Activated T-helper 1 cell treated with anti-CD3 and anti-CD28 coated beads, Interleukin-12 subunit alpha, Interleukin-12 subunit beta, Interleukin-2, Interleukin-4 antibody, amounts not matched to agents 30 ng/mL and 10 ng/mL and 1 ng/mL, durations not matched to agents 14 hours and 24 hours and 36 hours (primary cell): Measurements from ENCODE around the gene NXPE4. TPM values are rescaled to one million over a fixed set of nuclear protein-coding genes. Genes with fewer than 3 reads are reported as not detected.
"Not testable (repeated sequence)": the region's sequence is repeated elsewhere in the genome, so short reads cannot be mapped to it uniquely, and the experiment has no call there.

Experiments
- DNase-seq: peaks from one replicate; pipeline ENCODE4 v3.0.0; 2021; ENCODE audit warnings: low spot score
- H3K27ac Mint-ChIP-seq: one replicate; pipeline ENCODE4 v1.8.0; 2021; ENCODE audit warnings: mild to moderate bottlenecking, mixed read lengths
- H3K27me3 Mint-ChIP-seq: one replicate; pipeline ENCODE4 v1.8.0; 2022; ENCODE audit warnings: mild to moderate bottlenecking, moderate library complexity, mixed read lengths; ENCODE audit not compliant: insufficient read depth
- H3K36me3 Mint-ChIP-seq: one replicate; pipeline ENCODE4 v1.8.0; 2021; ENCODE audit warnings: low read depth, mixed read lengths
- H3K4me1 Mint-ChIP-seq: one replicate; pipeline ENCODE4 v1.8.0; 2021; ENCODE audit warnings: low read depth, mixed read lengths
- H3K4me3 Mint-ChIP-seq: one replicate; pipeline ENCODE4 v1.8.0; 2021; ENCODE audit warnings: mild to moderate bottlenecking, moderate library complexity, mixed read lengths
- H3K9me3 Mint-ChIP-seq: one replicate; pipeline ENCODE4 v1.8.0; 2021; ENCODE audit warnings: mixed read lengths
- intact Hi-C: fragments of 100-400 bp; cut with micrococcal nuclease; formaldehyde crosslinking; loops from one replicate; pipeline ENCODE4 v1.15.1; 2024
- total RNA-seq: library from RNA; stranded (reverse); gene quantifications from 2 replicates; pipeline ENCODE4 v1.2.3, GENCODE V29; 2022

The NXPE4 gene
- total RNA-seq, 1 donor from 2014 or later = not detected

DNA sequence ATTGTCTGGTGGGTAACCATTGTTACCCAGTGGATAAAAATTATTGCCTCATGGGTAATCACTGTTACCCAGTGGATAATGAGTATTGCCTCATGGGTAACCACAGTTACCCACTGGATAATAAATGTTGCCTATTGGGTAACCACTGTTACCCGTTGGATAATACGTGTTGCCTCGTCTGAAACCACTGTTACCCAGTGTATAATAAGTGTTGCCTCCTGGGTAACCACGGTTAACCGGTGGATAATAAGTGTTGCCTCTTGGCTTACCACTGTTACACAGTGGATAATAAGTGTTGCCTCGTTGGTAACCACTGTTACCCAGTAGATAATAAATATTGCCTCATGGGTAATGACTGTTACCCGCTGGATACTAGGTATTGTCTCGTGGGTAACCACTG lies 20.9 kb upstream of the NXPE4 start:
- DNase-seq = no peak
- no peaks in the 10 kb centered on the region for H3K4me1 Mint-ChIP-seq
- peaks cover 40% of the 10 kb centered on the region for H3K9me3 Mint-ChIP-seq
- H3K36me3 Mint-ChIP-seq = no peaks in the 10 kb centered on the region
- H3K27ac Mint-ChIP-seq = no peak overlapping the region
- H3K4me3 Mint-ChIP-seq = no peak overlapping the region
- intact Hi-C loops = no loop called here
- H3K27me3 Mint-ChIP-seq = no peaks in the 10 kb centered on the region

DNA sequence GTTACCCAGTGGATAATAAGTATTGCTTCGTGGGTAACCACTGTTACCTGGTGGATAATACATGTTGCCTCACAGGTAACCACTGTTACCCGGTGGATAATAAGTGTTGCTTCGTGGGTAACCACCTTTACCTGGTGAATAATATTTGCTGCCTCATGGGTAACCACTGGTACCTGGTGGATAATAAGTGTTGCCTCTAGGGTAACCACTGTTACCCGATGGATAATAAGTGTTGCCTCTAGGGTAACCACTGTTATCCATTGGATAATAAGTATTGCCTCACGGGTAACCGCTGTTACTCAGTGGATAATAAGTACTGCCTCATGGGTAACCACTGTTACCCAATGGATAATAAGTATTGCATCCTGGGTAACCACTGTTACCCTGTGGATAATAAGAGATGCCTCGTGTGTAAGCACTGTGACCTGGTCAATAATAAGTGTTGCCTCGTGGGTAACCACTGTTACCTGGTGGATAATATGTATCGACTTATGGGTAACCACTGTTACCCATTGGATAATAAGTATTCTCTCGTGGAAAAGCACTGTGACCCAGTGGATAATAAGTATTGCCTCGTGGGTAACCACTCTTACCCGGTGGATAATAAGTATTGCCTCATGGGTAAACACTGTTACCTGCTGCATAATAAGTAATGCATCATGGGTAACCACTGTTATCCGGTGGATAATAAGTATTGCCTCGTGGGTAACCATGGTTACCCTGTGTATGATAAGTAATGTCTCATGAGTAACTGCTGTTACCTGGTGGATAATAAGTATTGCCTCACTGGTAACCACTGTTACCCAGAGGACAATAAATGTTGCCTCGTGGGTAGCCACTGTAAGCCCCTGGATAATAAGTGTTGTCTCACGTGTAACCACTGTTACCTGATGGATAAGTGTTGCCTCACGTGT lies 20.1 kb upstream of the NXPE4 start:
- no peak overlapping the region for H3K27ac Mint-ChIP-seq

GRCh38 chr11:114614127-114614720 lies 18.6 kb upstream of the NXPE4 start:
- no peak overlapping the region for H3K4me3 Mint-ChIP-seq
- intact Hi-C loops = no loop called here

More for the DNA sequence above, 20.1 kb upstream of the NXPE4 start:
- H3K36me3 Mint-ChIP-seq = no peaks in the 10 kb centered on the region
- H3K9me3 Mint-ChIP-seq = peaks cover 43% of the 10 kb centered on the region
- no peak overlapping the region for H3K4me3 Mint-ChIP-seq
- DNase-seq = no peak
- intact Hi-C loops = no loop called here
- H3K4me1 Mint-ChIP-seq = no peaks in the 10 kb centered on the region
- H3K27me3 Mint-ChIP-seq = no peaks in the 10 kb centered on the region

DNA sequence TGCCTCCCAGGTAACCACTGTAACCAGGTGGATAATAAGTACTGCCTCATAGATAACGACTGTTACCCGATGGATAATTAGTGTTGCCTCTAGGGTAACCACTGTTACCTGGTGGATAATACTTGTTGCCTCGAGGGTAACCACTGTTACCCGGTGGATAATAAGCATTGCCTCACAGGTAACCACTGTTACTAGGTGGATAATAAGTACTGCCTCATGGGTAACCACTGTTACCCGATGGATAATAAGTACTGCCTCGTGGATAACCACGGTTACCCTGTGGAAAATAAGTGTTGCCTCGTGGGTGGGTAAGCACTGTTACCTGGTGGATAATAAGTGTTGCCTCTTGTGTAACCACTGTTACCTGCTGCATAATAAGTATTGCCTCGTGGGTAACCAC lies 17.5 kb upstream of the NXPE4 start:
- H3K27ac Mint-ChIP-seq, H3K4me1 Mint-ChIP-seq, H3K36me3 Mint-ChIP-seq, H3K4me3 Mint-ChIP-seq, H3K27me3 Mint-ChIP-seq, intact Hi-C loops, DNase-seq: not testable (repeated sequence)
- peaks cover 27% of the 10 kb centered on the region for H3K9me3 Mint-ChIP-seq

More at GRCh38 chr11:114614127-114614720, 18.6 kb upstream of the NXPE4 start:
- no peak for DNase-seq
- H3K4me1 Mint-ChIP-seq = no peaks in the 10 kb centered on the region
- H3K27ac Mint-ChIP-seq = no peak overlapping the region
- H3K9me3 Mint-ChIP-seq = peaks cover 32% of the 10 kb centered on the region
- H3K36me3 Mint-ChIP-seq = no peaks in the 10 kb centered on the region
- H3K27me3 Mint-ChIP-seq = no peaks in the 10 kb centered on the region

DNA sequence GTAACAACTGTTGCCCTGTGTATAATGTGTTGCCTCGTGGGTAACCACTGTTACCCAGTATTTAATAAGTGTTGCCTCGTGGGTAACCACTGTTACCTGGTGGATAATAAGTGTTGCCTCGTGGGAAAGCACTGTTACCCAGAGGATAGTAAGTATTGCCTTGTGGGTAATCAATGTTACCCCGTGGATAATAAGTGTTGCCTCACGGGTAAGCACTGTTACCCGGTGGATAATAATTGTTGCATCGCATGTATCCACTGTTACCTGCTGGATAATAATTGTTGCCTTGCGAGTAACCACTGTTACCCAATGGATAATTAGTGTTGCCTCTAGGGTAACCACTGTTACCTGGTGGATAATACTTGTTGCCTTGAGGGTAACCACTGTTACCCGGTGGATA lies 17.1 kb upstream of the NXPE4 start:
- H3K27ac Mint-ChIP-seq = no peak overlapping the region
- intact Hi-C loops = no loop called here
- H3K9me3 Mint-ChIP-seq = peaks cover 31% of the 10 kb centered on the region
- H3K4me1 Mint-ChIP-seq = no peaks in the 10 kb centered on the region
- no peaks in the 10 kb centered on the region for H3K36me3 Mint-ChIP-seq
- H3K27me3 Mint-ChIP-seq = no peaks in the 10 kb centered on the region
- no peak for DNase-seq
- no peak overlapping the region for H3K4me3 Mint-ChIP-seq

- intact Hi-C loops = not testable (repeated sequence)
Observed at GRCh38 chr11:114612199-114612598, 16.6 kb upstream of the NXPE4 start.

GRCh38 chr11:114610984-114611944 lies 15.7 kb upstream of the NXPE4 start:
- Mint-ChIP-seq H3K36me3 (no peaks in the 10 kb centered on the region), H3K9me3 (peaks cover 38% of the 10 kb centered on the region), H3K4me3 (no peak overlapping the region), H3K27ac (no peak overlapping the region), H3K27me3 (no peaks in the 10 kb centered on the region), H3K4me1 (no peaks in the 10 kb centered on the region)
- no peak for DNase-seq
- intact Hi-C loops = no loop called here

More at GRCh38 chr11:114612199-114612598, 16.6 kb upstream of the NXPE4 start:
- peaks cover 36% of the 10 kb centered on the region for H3K9me3 Mint-ChIP-seq
- not testable (repeated sequence) for DNase-seq, H3K27ac Mint-ChIP-seq, H3K4me3 Mint-ChIP-seq, H3K36me3 Mint-ChIP-seq, H3K4me1 Mint-ChIP-seq, H3K27me3 Mint-ChIP-seq

GRCh38 chr11:114610550-114610949 lies 15.0 kb upstream of the NXPE4 start:
- intact Hi-C loops = no loop called here
- Mint-ChIP-seq H3K36me3 (no peaks in the 10 kb centered on the region), H3K27me3 (no peaks in the 10 kb centered on the region), H3K4me1 (no peaks in the 10 kb centered on the region), H3K27ac (no peak overlapping the region), H3K9me3 (peaks cover 33% of the 10 kb centered on the region), H3K4me3 (no peak overlapping the region)
- no peak for DNase-seq

DNA sequence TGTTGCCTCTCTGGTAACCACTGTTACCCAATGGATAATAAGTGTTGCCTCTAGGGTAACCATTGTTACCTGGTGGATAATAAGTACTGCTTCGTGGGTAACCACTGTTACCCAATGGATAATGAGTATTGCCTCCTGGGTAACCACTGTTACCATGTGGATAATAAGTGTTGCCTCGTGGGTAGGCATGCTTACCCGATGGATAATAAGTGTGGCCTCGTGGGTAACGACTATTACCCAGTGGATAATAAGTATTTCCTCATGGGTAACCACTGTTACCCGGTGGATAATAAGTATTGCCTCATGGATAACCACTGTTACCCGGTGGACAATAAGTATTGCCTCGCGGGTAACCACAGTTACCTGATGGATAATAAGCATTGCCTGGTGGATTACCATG lies 13.8 kb upstream of the NXPE4 start:
- no peaks in the 10 kb centered on the region for H3K4me1 Mint-ChIP-seq

DNA sequence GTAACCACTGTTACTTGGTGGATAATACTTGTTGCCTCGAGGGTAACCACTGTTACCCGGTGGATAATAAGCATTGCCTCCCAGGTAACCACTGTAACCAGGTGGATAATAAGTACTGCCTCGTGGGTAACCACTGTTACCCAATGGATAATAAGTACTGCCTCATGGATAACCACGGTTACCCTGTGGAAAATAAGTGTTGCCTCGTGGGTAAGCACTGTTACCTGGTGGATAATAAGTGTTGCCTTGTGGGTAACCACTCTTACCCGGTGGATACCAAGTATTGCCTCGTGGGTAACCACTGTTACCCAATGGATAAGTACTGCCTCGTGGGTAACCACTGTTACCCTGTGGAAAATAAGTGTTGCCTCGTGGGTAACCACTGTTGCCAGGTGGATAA lies 13.0 kb upstream of the NXPE4 start:
- not testable (repeated sequence) for DNase-seq, H3K27ac Mint-ChIP-seq, H3K4me1 Mint-ChIP-seq, H3K4me3 Mint-ChIP-seq, H3K36me3 Mint-ChIP-seq, H3K27me3 Mint-ChIP-seq
- peaks cover 27% of the 10 kb centered on the region for H3K9me3 Mint-ChIP-seq
- intact Hi-C loops = loop anchor here (10.0 kb wide), 1 partner anchor 264 kb away; no protein-coding TSS in a partner anchor

More for the DNA sequence above, 13.8 kb upstream of the NXPE4 start:
- no peak for DNase-seq
- Mint-ChIP-seq H3K27ac (no peak overlapping the region), H3K4me3 (no peak overlapping the region), H3K27me3 (no peaks in the 10 kb centered on the region), H3K9me3 (peaks cover 32% of the 10 kb centered on the region), H3K36me3 (no peaks in the 10 kb centered on the region)
- intact Hi-C loops = loop anchor here (10.0 kb wide), 1 partner anchor 265 kb away; no protein-coding TSS in a partner anchor

GRCh38 chr11:114607753-114608459 lies 12.3 kb upstream of the NXPE4 start:
- Mint-ChIP-seq H3K9me3 (peaks cover 23% of the 10 kb centered on the region), H3K36me3 (no peaks in the 10 kb centered on the region), H3K4me1 (no peaks in the 10 kb centered on the region), H3K4me3 (no peak overlapping the region), H3K27ac (no peak overlapping the region), H3K27me3 (no peaks in the 10 kb centered on the region)
- no peak for DNase-seq
- intact Hi-C loops = loop anchor here (10.0 kb wide), 1 partner anchor 263 kb away; no protein-coding TSS in a partner anchor

DNA sequence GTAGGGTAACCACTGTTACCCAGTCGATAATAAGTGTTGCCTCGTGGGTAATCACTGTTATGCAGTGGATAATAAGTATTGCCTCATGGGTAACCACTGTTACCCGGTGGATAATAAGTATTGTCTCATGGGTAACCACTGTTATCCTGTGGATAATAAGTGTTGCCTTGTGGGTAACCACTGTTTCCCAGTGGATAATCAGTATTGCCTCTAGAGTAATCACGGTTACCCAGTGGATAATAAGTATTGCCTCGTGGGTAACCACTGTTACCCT lies 11.2 kb upstream of the NXPE4 start:
- H3K27me3 Mint-ChIP-seq, H3K27ac Mint-ChIP-seq, H3K36me3 Mint-ChIP-seq, H3K4me3 Mint-ChIP-seq, DNase-seq, H3K4me1 Mint-ChIP-seq: not testable (repeated sequence)
- intact Hi-C loops = loop anchor here (10.0 kb wide), 1 partner anchor 262 kb away; no protein-coding TSS in a partner anchor
- peaks cover 19% of the 10 kb centered on the region for H3K9me3 Mint-ChIP-seq
